Embryonic facial prominence (tissue), 1 donor: ENCODE measurements around the gene CALHM1.
"Not testable (repeated sequence)": the region's sequence is repeated elsewhere in the genome, so short reads cannot be mapped to it uniquely, and the experiment has no call there.

Experiments
- DNase-seq: peaks from one replicate; pipeline ENCODE4 v3.0.0-alpha.2; 2016; ENCODE audit errors: extremely low spot score

Gene CALHM1

GRCh38 chr10:103486635-103487409 lies 28.1 kb upstream of the CALHM1 start:
- not testable (repeated sequence) for DNase-seq

GRCh38 chr10:103481974-103482531 lies 23.4 kb upstream of the CALHM1 start:
- no peak for DNase-seq

- DNase-seq: no peak
Measured at GRCh38 chr10:103480521-103480920, 21.8 kb upstream of the CALHM1 start.

GRCh38 chr10:103479135-103479534 lies 20.4 kb upstream of the CALHM1 start, which contains the start of gene CALHM3:
CALHM3 (minus strand) TSS chr10:103479240; CDS start chr10:103479032, 208 bp downstream.
- DNase-seq: no peak

GRCh38 chr10:103478671-103479070 lies 20.0 kb upstream of the CALHM1 start:
- DNase-seq: no peak

GRCh38 chr10:103476046-103476768 lies 17.5 kb upstream of the CALHM1 start:
- DNase-seq: no peak

- DNase-seq: no peak
Measured at GRCh38 chr10:103475437-103475836, 16.7 kb upstream of the CALHM1 start.

- DNase-seq: no peak
Measured at GRCh38 chr10:103474077-103474476, 15.4 kb upstream of the CALHM1 start.

GRCh38 chr10:103473261-103473671 lies 14.6 kb upstream of the CALHM1 start:
- DNase-seq: no peak

- DNase-seq: no peak
Measured at GRCh38 chr10:103472005-103472404, 13.3 kb upstream of the CALHM1 start.

- DNase-seq: no peak
Measured at GRCh38 chr10:103470761-103471653, 12.3 kb upstream of the CALHM1 start.

GRCh38 chr10:103469201-103469600 lies 10.5 kb upstream of the CALHM1 start:
- no peak for DNase-seq

GRCh38 chr10:103467406-103467805 lies 8.7 kb upstream of the CALHM1 start:
- DNase-seq: no peak

- DNase-seq: no peak
Measured at GRCh38 chr10:103466734-103467133, 8.0 kb upstream of the CALHM1 start.

GRCh38 chr10:103465411-103466179 lies 6.9 kb upstream of the CALHM1 start:
- DNase-seq: no peak

GRCh38 chr10:103463499-103463898 lies 4.8 kb upstream of the CALHM1 start:
- no peak for DNase-seq

GRCh38 chr10:103459615-103460014 lies 915 bp upstream of the CALHM1 start:
- no peak for DNase-seq

- DNase-seq: no peak
Measured at GRCh38 chr10:103457896-103458583, 660 bp downstream of the CALHM1 start.

GRCh38 chr10:103457176-103457712 lies 1.5 kb downstream of the CALHM1 start:
- no peak for DNase-seq

GRCh38 chr10:103456074-103456660 lies 2.5 kb downstream of the CALHM1 start:
- no peak for DNase-seq
